Activated CD4-positive, CD25-positive, alpha-beta regulatory T cell treated with anti-CD3 and anti-CD28 coated beads, Interleukin-2, amount 50 U/mL, for 72 hours (primary cell): ENCODE results near the gene KRT27.
A peak's percentile ranks its signal among the peaks of the same experiment; 100 is the strongest.
"Not testable (repeated sequence)": the region's sequence is repeated elsewhere in the genome, so short reads cannot be mapped to it uniquely, and the experiment has no call there.

ENCODE experiments used
- DNase-seq: peaks from one replicate; pipeline ENCODE4 v3.0.0; 2021

KRT27 gene

GRCh38 chr17:40782450-40782849 is at the start of gene KRT27:
Gene KRT27, minus strand, starts transcription at chr17:40782550. Its CDS starts 57 bp downstream, at chr17:40782493.
- no peak for DNase-seq

GRCh38 chr17:40830085-40830776 is 47.9 kb upstream of the KRT27 start:
- DNase-seq, result no peak

GRCh38 chr17:40828454-40829044 is 46.2 kb upstream of the KRT27 start:
- no peak for DNase-seq

- DNase-seq, result no peak
Observed at GRCh38 chr17:40827746-40828453, 45.5 kb upstream of the KRT27 start.

- no peak for DNase-seq
Observed at GRCh38 chr17:40825599-40825998, 43.2 kb upstream of the KRT27 start.

- DNase-seq, result no peak
Observed at GRCh38 chr17:40824015-40824832, 41.9 kb upstream of the KRT27 start.

GRCh38 chr17:40822132-40822812 is 39.9 kb upstream of the KRT27 start, which contains the start of gene KRT10:
Gene KRT10, minus strand, starts transcription at chr17:40822614. Its CDS starts 29 bp downstream, at chr17:40822585.
- DNase-seq, result no peak

- DNase-seq, result no peak
Observed at GRCh38 chr17:40821536-40821935, 39.2 kb upstream of the KRT27 start.

GRCh38 chr17:40820228-40820838 is 38.0 kb upstream of the KRT27 start:
- DNase-seq, result no peak

GRCh38 chr17:40819528-40820125 is 37.3 kb upstream of the KRT27 start:
- DNase-seq, result no peak

- DNase-seq, result peak; percentile 85
Observed at GRCh38 chr17:40818733-40819527, 36.6 kb upstream of the KRT27 start.

- no peak for DNase-seq
Observed at GRCh38 chr17:40818343-40818732, 36.0 kb upstream of the KRT27 start.

GRCh38 chr17:40817103-40817682 is 34.8 kb upstream of the KRT27 start:
- no peak for DNase-seq

- no peak for DNase-seq
Observed at GRCh38 chr17:40816569-40816968, 34.2 kb upstream of the KRT27 start.

- DNase-seq, result no peak
Observed at GRCh38 chr17:40815381-40815780, 33.0 kb upstream of the KRT27 start.

- DNase-seq, result not testable (repeated sequence)
Observed at GRCh38 chr17:40814657-40815056, 32.3 kb upstream of the KRT27 start.

- no peak for DNase-seq
Observed at GRCh38 chr17:40813804-40814203, 31.5 kb upstream of the KRT27 start.

- DNase-seq, result no peak
Observed at GRCh38 chr17:40812639-40813038, 30.3 kb upstream of the KRT27 start.

- no peak for DNase-seq
Observed at GRCh38 chr17:40810494-40810893, 28.1 kb upstream of the KRT27 start.

GRCh38 chr17:40809721-40810421 is 27.5 kb upstream of the KRT27 start:
- DNase-seq, result no peak
